GM12872 (cell line): ENCODE results near the gene TRAM2.

Experiments
- CTCF ChIP-seq: IDR thresholded peaks from 3 replicates; pipeline ENCODE4 v1.5.1; 2011; ENCODE audit warnings: low read depth, mild to moderate bottlenecking, low read length, moderate library complexity; ENCODE audit not compliant: insufficient read depth

Gene TRAM2

GRCh38 chr6:52580905-52581304 is 4.0 kb upstream of the TRAM2 start:
- no peak for TF ChIP-seq CTCF

GRCh38 chr6:52579006-52579660 is 2.3 kb upstream of the TRAM2 start:
- TF ChIP-seq CTCF = no peak

- no peak for TF ChIP-seq CTCF
These were observed 1.1 kb upstream of the TRAM2 start for GRCh38 chr6:52577778-52578463.

- TF ChIP-seq CTCF = peak; percentile 76
These were observed 353 bp downstream of the TRAM2 start for GRCh38 chr6:52576392-52577021.

GRCh38 chr6:52576054-52576391 is 837 bp downstream of the TRAM2 start:
- TF ChIP-seq CTCF = no peak

- TF ChIP-seq CTCF = no peak
These were observed 1.4 kb downstream of the TRAM2 start for GRCh38 chr6:52575502-52575892.

- no peak for TF ChIP-seq CTCF
These were observed 2.0 kb downstream of the TRAM2 start for GRCh38 chr6:52574709-52575501.
